HG03354 (cell line): ENCODE results near the gene DMPK.

Experiments used
- ATAC-seq: cut with Tn5 transposase; IDR thresholded peaks from one replicate; pipeline ENCODE4 v1.9.1; 2021; ENCODE audit warnings: mild to moderate bottlenecking; ENCODE audit not compliant: unreplicated experiment, poor library complexity, severe bottlenecking

The DMPK gene

GRCh38 chr19:45790942-45791341, 8.7 kb upstream of the DMPK start:
- no peak for ATAC-seq

- no peak for ATAC-seq
Observed at GRCh38 chr19:45789035-45789786, 6.9 kb upstream of the DMPK start.

DNA sequence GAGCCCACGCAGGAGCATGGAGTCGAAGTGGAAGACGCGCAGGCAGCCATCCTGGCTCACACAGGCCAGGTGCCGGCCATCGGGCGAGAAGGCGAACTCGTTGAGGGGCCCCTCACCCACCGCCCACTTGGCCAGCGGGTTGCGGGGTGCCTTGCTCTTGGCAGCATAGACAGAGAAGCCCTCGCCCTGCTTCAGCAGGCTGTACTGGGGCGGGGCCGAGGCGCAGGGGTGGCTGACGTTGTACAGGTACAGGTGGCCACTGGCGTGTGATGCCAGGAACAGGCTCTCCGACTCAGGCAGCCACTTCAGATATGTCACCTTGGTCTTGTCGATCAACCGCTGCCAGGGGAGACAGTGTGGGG, 4.2 kb upstream of the DMPK start:
- ATAC-seq, result no peak

- no peak for ATAC-seq
Observed at GRCh38 chr19:45785781-45786532, 3.7 kb upstream of the DMPK start.

GRCh38 chr19:45785097-45785496, 2.8 kb upstream of the DMPK start:
- ATAC-seq, result no peak

DNA sequence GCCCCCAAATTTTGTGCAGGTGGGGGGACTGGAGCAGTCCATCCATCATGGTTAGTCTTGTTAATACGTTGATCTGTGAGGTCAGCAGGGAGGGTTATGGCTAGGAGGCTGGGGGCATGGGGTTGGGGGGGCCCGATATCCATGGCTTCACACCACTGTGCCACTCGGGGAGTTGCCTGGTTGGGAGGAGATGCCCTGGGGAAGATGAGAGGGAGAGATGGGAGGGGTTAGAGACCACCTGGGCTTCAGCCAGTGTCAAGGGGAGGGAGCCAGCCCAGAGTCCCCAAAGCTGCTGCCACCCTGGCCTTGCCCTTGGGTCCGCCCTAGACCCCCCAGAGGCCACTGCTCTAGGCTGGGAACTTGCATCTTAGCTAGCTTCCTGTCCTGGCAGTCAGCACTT, 1.8 kb upstream of the DMPK start:
- ATAC-seq, result no peak

DNA sequence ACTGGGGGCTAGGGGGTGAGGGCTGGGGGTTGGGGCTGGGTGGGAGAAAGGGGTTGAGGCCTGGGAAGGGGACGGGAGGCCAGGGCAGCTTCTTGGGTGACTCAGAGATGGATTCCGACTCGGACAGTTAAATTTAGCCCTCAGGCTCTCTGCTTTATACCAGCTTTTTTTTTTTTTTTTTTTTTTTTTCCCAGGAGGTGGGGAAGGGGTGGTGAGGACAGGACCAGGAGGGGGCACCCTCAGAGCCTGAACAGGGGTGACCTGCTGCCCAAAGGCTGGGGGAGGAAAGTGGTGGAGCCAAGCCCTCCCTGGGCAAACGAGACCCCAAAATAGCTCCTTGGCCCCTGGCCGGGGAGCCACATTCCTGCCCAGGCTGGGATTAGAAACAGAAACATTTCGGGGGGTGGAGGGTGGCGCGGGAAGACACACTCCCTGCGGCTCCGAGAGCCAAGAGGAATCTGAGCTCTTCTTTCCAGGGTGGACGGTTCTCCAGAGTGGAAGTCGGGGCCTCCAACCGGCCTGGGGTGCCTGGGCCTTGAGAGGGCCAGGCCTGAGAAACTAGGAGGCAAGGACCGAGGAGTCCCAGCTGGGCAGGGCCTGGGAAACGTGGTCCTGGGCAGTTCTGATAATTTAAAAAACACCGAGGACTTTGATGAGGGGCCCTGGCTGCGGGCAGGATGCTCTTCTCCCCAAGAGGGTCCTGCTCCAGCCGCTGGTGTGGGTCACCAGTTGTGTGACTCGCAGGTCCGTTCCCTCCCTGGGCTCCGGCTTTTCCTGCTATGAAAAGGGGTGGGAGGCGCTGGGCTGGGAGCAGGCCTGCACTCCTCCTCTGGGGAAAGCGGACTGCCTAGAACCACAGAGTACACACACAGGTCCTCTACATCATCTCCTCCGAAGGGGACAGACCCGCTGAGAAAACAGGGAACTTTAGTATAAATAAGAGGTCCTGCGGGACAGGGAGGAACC, 813 bp upstream of the DMPK start:
- no peak for ATAC-seq

GRCh38 chr19:45781214-45782161, 802 bp downstream of the DMPK start:
- ATAC-seq, result no peak

DNA sequence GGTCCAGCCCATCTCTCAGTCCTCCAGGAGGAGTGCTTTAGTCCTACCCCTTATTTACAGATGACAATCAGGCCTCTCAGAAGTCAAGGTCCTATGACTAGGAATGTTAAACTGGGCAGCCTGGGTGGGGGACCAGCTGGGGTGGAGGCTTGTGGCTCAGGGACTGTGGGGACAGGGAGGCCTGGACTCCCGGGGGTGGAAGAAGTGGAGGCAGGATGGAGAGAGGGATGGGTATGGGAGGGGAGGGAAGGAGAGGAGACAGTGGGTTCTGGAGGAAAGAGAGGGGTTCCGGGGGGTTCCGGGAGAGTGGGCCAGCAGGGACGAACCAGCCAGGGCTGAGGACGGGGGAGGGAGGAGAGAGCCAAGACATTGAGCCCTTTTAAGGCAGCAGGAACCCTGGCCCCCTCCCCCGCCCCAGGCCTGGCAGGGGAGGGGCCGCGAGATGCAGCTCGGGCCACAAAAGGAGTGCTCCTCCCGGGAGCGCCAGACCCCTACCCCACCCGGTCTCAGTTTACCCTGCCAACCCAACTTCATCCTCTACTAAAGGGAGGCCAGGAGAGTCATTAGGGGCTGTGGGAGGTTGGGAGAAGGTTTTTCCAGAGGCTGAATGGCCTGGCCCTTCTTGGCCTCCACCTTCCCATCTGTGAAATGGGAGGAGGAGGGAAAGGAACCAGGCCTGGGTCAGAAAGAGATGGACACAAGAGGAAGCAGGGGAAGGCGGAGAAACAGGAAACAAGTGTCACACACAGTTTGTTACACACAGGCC, 1.7 kb downstream of the DMPK start:
- ATAC-seq, result no peak

- no peak for ATAC-seq
Observed at GRCh38 chr19:45780146-45780447, 2.2 kb downstream of the DMPK start.

GRCh38 chr19:45779231-45780145, 2.8 kb downstream of the DMPK start:
- ATAC-seq, result peak; percentile 83

GRCh38 chr19:45778010-45778661, 4.2 kb downstream of the DMPK start:
- no peak for ATAC-seq

DNA sequence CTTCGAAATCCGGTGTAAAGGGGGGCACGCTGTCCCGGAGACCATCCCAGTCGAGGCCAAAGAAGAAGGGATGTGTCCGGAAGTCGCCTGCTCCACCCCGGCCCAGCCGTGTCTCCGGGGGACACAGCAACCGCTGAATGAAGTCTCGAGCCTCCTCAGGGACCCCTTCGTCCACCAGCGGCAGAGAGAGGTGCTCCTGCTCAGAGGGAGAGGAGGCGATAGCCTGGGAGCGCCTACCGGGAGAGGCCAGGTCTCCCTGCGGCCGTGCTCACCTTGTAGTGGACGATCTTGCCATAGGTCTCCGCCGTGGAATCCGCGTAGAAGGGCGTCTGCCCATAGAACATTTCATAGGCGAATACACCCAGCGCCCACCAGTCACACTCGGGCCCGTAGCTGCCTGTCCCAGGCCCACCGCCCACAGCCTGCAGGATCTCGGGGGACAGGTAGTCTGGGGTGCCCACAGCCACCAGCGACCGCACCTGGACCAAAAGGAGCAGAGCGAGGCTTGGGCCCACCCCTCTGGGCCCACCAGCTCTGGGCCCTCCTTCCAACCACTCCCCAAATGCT, 4.8 kb downstream of the DMPK start:
- no peak for ATAC-seq

DNA sequence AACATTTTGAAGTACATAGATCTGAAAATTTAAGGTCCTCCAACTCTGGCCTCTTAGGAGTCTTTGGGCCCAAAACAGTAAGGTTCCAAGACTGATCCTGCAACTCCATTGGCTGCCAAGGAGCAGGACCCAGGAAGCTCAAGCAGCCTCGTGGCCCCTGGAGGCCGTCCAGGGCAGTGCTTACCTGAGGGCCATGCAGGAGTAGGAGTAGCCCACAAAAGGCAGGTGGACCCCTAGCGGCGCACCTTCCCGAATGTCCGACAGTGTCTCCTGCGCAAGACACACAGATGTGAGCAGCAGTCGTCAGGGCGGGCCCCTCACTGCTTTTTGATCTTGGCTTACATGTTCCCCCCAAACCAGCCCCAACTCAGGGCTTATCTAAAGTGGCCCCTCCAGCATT, 7.5 kb downstream of the DMPK start:
- ATAC-seq, result no peak

DNA sequence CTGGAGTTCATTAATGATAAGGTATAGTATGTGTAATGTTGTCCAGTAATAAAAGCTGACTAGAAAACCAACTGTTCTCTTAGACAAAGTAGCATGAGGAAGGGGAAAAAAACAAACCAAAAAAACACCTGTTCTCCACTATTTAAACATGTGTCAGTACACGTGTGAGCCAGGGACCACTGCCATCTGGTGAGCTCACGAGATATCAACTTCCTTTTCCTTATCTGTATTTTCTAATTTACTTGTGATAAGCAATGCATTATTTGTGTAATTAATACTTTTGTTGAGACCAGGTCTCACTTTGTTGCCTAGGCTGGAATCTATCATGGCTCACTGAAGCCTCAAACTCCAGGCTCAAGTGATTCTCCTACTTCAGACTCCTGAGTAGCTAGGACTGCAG, 8.9 kb downstream of the DMPK start:
- no peak for ATAC-seq

- no peak for ATAC-seq
Observed at GRCh38 chr19:45772912-45773311, 9.4 kb downstream of the DMPK start.
